ENCODE measurements around the gene PER2. TPM values are rescaled to one million over a fixed set of nuclear protein-coding genes. Genes with fewer than 3 reads are reported as not detected.

Gene PER2
- total and polyA plus RNA-seq, 3 experiments from 2014 or later, result 4.3 to 14.2 (median 12.9) TPM

DNA sequence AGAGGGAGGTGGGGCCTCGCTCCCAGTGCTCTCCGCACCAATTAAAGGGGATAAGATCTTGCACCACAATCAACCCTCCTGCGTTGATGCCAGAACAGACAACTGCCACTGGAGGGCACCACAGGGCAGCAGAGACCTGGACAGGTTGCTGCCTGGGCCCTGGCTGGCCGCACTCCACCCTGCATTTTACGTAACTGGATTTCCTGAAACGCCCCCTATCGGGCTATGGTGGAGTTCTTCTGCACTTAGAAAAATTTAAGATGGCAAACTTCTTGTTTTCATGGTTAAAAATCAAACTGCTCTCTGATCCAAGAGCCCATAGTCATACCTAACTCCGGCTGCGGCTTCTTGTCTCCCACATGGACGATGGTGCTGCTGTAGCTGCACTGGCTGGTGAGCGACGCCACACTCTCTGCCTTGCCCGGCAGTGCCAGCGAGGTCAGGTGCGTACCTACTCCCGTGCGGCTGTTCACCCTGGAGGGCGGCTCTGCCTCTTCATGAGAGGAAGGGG, 31.8 kb downstream of the PER2 start:
- peak; percentile 56 to 81 (median 60) for DNase-seq
- ChIA-PET POLR2A (no interaction called here), CTCF (no interaction called here)
- H3K27me3 ChIP-seq (ENCODE audit: insufficient read depth, low read length, poor library complexity, severe bottlenecking), result no peaks in the 10 kb centered on the region
- Mint-ChIP-seq H3K9me3 (no peaks in the 10 kb centered on the region), H3K27ac (peak overlapping the region in 1 of 8 donors; percentile 22), H3K27me3 (no peaks in the 10 kb centered on the region), H3K4me1 (no peaks in the 10 kb centered on the region), H3K4me3 (no peak overlapping the region), H3K36me3 (peaks cover 0 to 78% (median 11%) of the 10 kb centered on the region in 3 donors)
- no peak overlapping the region for H3K4me3 ChIP-seq (ENCODE audit: low read length)
- H3K36me3 ChIP-seq (ENCODE audit: insufficient read depth, low read length), result peaks cover 15% of the 10 kb centered on the region
- no peaks in the 10 kb centered on the region for H3K4me1 ChIP-seq (ENCODE audit: insufficient read depth, low read length)
- no peaks in the 10 kb centered on the region for H3K9me3 ChIP-seq (ENCODE audit: low read length)
- no peak overlapping the region for H3K27ac ChIP-seq (ENCODE audit: low read depth, low read length)

DNA sequence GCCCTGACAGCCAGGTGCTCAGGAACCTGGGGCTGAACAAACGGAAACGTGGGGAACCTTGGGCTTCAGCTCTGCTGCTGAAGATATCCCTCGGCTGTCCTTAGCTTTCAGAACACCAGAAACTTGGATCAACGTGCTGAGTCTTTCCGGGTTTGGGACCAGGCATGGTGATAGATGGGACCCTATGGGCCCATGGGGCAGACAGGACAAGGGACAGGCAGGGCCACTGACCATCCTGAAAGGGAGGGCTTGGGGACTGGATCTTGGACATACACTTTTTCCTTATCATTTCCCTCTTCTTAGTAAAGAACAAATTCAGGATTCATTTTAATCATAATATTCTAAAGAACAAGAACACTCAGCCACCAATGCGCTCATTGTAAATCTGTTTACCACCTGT, 32.3 kb downstream of the PER2 start:
- no peak overlapping the region for H3K27ac Mint-ChIP-seq
- Histone ChIP-seq H3K9me3 (ENCODE audit: low read length) (no peaks in the 10 kb centered on the region), H3K4me3 (ENCODE audit: low read length) (no peak overlapping the region), H3K36me3 (ENCODE audit: insufficient read depth, low read length) (peaks cover 15% of the 10 kb centered on the region), H3K27ac (ENCODE audit: low read depth, low read length) (no peak overlapping the region), H3K27me3 (ENCODE audit: insufficient read depth, low read length, poor library complexity, severe bottlenecking) (no peaks in the 10 kb centered on the region), H3K4me1 (ENCODE audit: insufficient read depth, low read length) (no peaks in the 10 kb centered on the region)
- POLR2A ChIA-PET, result no interaction called here
- H3K4me3 Mint-ChIP-seq, result no peak overlapping the region
- H3K27me3 Mint-ChIP-seq, result no peaks in the 10 kb centered on the region
- no peak for DNase-seq
- H3K36me3 Mint-ChIP-seq, result peaks cover 0 to 81% (median 11%) of the 10 kb centered on the region in 3 donors
- CTCF ChIA-PET, result interaction anchor here (1.3 kb wide), 2 partner anchors 9 to 28 kb away, joined by 3 to 4 read pairs; no protein-coding TSS in a partner anchor
- H3K4me1 Mint-ChIP-seq, result no peaks in the 10 kb centered on the region
- no peaks in the 10 kb centered on the region for H3K9me3 Mint-ChIP-seq

DNA sequence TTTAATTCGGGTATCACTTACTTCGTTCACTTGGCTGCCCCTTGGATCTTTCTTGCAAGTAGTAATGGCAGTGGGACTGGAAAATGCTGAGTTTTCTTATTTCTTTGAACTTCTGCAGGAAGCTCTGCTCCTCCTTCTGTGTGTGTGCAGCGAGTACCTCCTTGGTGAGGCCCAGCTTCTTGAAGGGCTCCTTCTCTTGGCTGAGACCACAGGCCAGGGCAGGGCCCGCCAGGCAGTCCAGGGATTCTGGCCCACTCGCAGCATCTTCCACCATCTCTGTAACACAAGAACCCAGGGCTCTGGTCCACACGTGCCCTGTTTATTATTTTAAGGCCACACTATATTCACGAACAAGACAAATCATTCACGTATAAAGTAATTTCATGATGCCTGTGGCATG, 32.8 kb downstream of the PER2 start:
- no peak overlapping the region for H3K27ac Mint-ChIP-seq
- no peak overlapping the region for H3K4me3 Mint-ChIP-seq
- H3K4me3 ChIP-seq (ENCODE audit: low read length), result no peak overlapping the region
- H3K36me3 ChIP-seq (ENCODE audit: insufficient read depth, low read length), result peaks cover 15% of the 10 kb centered on the region
- H3K9me3 ChIP-seq (ENCODE audit: low read length), result no peaks in the 10 kb centered on the region
- CTCF ChIA-PET, result interaction anchor here (0.7 to 1.3 kb wide), 3 partner anchors 9 to 96 kb away, joined by 3 to 4 read pairs (median 3); no protein-coding TSS in a partner anchor
- H3K9me3 Mint-ChIP-seq, result no peaks in the 10 kb centered on the region
- no peak overlapping the region for H3K27ac ChIP-seq (ENCODE audit: low read depth, low read length)
- H3K4me1 Mint-ChIP-seq, result no peaks in the 10 kb centered on the region
- H3K27me3 Mint-ChIP-seq, result no peaks in the 10 kb centered on the region
- no peaks in the 10 kb centered on the region for H3K27me3 ChIP-seq (ENCODE audit: insufficient read depth, low read length, poor library complexity, severe bottlenecking)
- peak in 1 of 5 donors; percentile 22 for DNase-seq
- H3K4me1 ChIP-seq (ENCODE audit: insufficient read depth, low read length), result no peaks in the 10 kb centered on the region
- peaks cover 0 to 83% (median 11%) of the 10 kb centered on the region in 3 donors for H3K36me3 Mint-ChIP-seq
- POLR2A ChIA-PET, result no interaction called here

DNA sequence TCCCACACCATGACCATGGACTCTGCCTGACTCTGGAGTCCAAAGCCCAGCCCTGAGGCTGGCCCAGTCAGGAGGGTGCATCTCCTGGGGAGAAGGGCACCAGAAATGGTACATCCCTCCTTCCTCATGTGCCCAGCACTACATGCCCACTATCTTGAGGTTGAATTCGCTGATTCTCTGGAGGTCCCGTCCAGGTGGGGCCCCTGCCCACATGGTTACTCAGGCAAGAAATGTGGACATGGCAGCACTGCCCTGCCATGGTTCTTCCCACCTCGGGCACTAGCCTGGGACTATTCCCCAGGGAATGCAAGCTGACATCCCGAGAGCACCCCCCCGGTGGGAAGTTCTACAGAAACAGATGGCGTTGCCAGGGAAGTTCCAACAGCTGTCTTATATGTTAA, 33.3 kb downstream of the PER2 start:
- CTCF ChIA-PET, result interaction anchor here (0.7 to 1.3 kb wide), 3 partner anchors 10 to 96 kb away, joined by 3 to 4 read pairs (median 3); no protein-coding TSS in a partner anchor
- Mint-ChIP-seq H3K27ac (peak overlapping the region in 1 of 8 donors; percentile 24), H3K9me3 (no peaks in the 10 kb centered on the region), H3K36me3 (peaks cover 0 to 82% (median 11%) of the 10 kb centered on the region in 3 donors), H3K27me3 (no peaks in the 10 kb centered on the region), H3K4me1 (no peaks in the 10 kb centered on the region), H3K4me3 (no peak overlapping the region)
- peak in 1 of 5 donors; percentile 44 for DNase-seq
- Histone ChIP-seq H3K27me3 (ENCODE audit: insufficient read depth, low read length, poor library complexity, severe bottlenecking) (no peaks in the 10 kb centered on the region), H3K4me1 (ENCODE audit: insufficient read depth, low read length) (no peaks in the 10 kb centered on the region), H3K9me3 (ENCODE audit: low read length) (no peaks in the 10 kb centered on the region), H3K36me3 (ENCODE audit: insufficient read depth, low read length) (peaks cover 15% of the 10 kb centered on the region), H3K27ac (ENCODE audit: low read depth, low read length) (no peak overlapping the region), H3K4me3 (ENCODE audit: low read length) (no peak overlapping the region)
- POLR2A ChIA-PET, result no interaction called here

DNA sequence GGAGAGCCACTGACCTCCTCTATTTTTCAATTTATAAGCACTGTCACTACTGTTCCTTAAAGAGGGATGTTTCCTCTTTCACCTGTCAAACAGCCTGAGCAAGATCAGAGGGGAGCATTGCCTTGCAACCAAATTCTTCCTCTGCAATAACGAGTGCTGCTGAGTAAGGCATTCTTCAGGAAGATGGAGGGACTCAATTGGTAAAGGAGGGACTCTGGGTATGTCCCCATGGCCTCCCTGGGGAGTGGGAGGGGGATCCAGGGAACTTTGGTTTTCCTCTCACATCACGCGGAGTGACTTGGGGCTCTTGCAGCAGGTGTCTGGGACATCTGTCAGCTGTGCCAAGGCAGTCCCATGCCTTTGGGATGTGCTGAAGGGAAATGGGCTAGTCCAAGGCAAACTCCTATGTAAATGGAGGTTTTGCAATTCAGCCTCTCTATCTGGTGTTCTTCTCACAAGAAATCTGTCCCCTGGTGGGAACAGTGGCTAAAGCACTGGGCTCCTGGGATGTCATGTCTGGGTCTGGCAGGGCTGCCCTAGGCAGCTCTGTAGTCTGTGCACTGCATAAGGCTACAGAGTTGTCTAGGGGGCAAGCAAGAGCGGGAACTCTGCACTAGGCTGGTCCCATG, 34.2 kb downstream of the PER2 start:
- Mint-ChIP-seq H3K9me3 (no peaks in the 10 kb centered on the region), H3K4me3 (no peak overlapping the region), H3K27ac (peak overlapping the region in 1 of 8 donors; percentile 38), H3K27me3 (no peaks in the 10 kb centered on the region), H3K36me3 (peaks cover 0 to 80% (median 11%) of the 10 kb centered on the region in 3 donors), H3K4me1 (no peaks in the 10 kb centered on the region)
- ChIA-PET CTCF (interaction anchor here (1.1 kb wide), 1 partner anchor 9 kb away, joined by 3 read pairs; no protein-coding TSS in a partner anchor), POLR2A (no interaction called here)
- Histone ChIP-seq H3K36me3 (ENCODE audit: insufficient read depth, low read length) (peaks cover 10% of the 10 kb centered on the region), H3K4me3 (ENCODE audit: low read length) (no peak overlapping the region), H3K9me3 (ENCODE audit: low read length) (no peaks in the 10 kb centered on the region), H3K27ac (ENCODE audit: low read depth, low read length) (no peak overlapping the region), H3K4me1 (ENCODE audit: insufficient read depth, low read length) (no peaks in the 10 kb centered on the region), H3K27me3 (ENCODE audit: insufficient read depth, low read length, poor library complexity, severe bottlenecking) (no peaks in the 10 kb centered on the region)
- DNase-seq, result peak in 1 of 5 donors; percentile 16

DNA sequence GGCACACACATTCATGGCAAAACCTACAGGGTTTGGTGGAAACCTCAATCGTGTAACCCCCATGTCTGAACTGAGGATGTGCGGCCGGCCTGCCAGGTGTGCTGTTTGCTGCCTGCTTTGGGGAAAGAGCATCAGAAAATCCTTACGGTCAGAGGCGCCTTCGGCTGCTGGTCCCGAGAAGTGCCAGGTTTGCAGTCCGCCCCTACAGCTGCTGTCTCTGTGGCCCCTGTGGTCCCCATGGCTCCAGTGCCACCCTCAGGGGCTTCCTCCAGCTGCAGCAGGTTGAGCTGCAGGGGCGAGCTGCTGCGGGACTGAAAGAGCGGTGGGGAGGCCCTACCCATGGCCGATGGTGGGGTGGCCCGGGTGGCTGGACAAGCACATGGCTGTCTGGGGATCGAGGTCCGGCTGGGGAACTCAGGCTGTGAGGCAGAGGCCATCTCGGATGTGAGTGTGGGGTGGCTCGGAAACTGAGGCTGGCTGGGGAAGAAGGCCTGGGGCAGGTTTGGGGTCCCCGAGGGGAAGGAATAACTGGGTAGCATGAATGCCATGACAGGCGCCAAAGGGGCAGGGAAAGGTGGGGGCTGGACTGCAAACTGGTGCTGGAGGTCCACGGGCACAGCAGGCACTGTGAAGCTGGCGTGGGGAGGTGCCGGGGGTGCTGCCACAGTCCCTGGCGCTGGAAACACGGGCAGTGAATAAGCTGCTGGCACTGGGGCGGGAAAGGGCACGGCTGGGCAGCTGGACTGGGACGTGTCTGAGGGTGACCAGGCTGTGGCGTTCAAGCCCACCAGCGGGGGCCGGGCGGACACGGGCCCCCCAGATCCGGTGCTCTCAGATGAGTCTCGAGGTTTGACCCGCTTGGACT, 35.4 kb downstream of the PER2 start:
- Histone ChIP-seq H3K36me3 (ENCODE audit: insufficient read depth, low read length) (peaks cover 9% of the 10 kb centered on the region), H3K9me3 (ENCODE audit: low read length) (no peaks in the 10 kb centered on the region), H3K4me3 (ENCODE audit: low read length) (no peak overlapping the region), H3K27me3 (ENCODE audit: insufficient read depth, low read length, poor library complexity, severe bottlenecking) (no peaks in the 10 kb centered on the region), H3K4me1 (ENCODE audit: insufficient read depth, low read length) (no peaks in the 10 kb centered on the region), H3K27ac (ENCODE audit: low read depth, low read length) (no peak overlapping the region)
- H3K4me1 Mint-ChIP-seq, result no peaks in the 10 kb centered on the region
- POLR2A ChIA-PET, result interaction anchor here (0.6 kb wide), 1 partner anchor 394 kb away, joined by 3 read pairs; no protein-coding TSS in a partner anchor
- no peaks in the 10 kb centered on the region for H3K27me3 Mint-ChIP-seq
- CTCF ChIA-PET, result no interaction called here
- peak in 1 of 5 donors; percentile 43 for DNase-seq
- no peaks in the 10 kb centered on the region for H3K9me3 Mint-ChIP-seq
- H3K4me3 Mint-ChIP-seq, result no peak overlapping the region
- peak overlapping the region in 1 of 8 donors; percentile 58 for H3K27ac Mint-ChIP-seq
- peaks cover 0 to 74% (median 9%) of the 10 kb centered on the region in 3 donors for H3K36me3 Mint-ChIP-seq

DNA sequence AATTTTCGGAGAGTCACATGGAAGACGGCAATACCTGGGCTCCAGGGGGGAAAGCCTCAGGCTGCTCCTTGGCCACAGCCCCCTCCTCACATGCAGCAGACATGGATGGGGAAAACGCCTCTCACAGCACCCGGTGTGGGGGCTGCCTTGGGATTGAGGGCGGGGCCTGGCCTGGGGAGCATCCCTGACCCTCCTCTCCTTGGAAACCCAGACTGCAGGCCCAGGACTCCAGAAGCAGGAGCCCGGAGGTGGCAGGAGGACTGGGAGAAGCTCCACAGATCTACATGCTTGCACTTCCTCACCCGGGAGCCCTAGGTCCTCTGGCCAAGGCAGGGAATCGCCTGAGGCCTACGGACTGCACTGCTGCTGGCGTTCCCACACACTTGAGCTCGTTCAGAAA, 36.4 kb downstream of the PER2 start:
- Histone ChIP-seq H3K9me3 (ENCODE audit: low read length) (no peaks in the 10 kb centered on the region), H3K27ac (ENCODE audit: low read depth, low read length) (no peak overlapping the region), H3K27me3 (ENCODE audit: insufficient read depth, low read length, poor library complexity, severe bottlenecking) (no peaks in the 10 kb centered on the region), H3K4me1 (ENCODE audit: insufficient read depth, low read length) (no peaks in the 10 kb centered on the region), H3K4me3 (ENCODE audit: low read length) (no peak overlapping the region), H3K36me3 (ENCODE audit: insufficient read depth, low read length) (peaks cover 8% of the 10 kb centered on the region)
- no peaks in the 10 kb centered on the region for H3K27me3 Mint-ChIP-seq
- peak in 1 of 5 donors; percentile 43 for DNase-seq
- ChIA-PET CTCF (no interaction called here), POLR2A (interaction anchor here (0.6 kb wide), 1 partner anchor 393 kb away, joined by 3 read pairs; no protein-coding TSS in a partner anchor)
- H3K36me3 Mint-ChIP-seq, result peaks cover 0 to 74% (median 9%) of the 10 kb centered on the region in 3 donors
- H3K4me3 Mint-ChIP-seq, result no peak overlapping the region
- H3K9me3 Mint-ChIP-seq, result no peaks in the 10 kb centered on the region
- H3K27ac Mint-ChIP-seq, result no peak overlapping the region
- no peaks in the 10 kb centered on the region for H3K4me1 Mint-ChIP-seq

DNA sequence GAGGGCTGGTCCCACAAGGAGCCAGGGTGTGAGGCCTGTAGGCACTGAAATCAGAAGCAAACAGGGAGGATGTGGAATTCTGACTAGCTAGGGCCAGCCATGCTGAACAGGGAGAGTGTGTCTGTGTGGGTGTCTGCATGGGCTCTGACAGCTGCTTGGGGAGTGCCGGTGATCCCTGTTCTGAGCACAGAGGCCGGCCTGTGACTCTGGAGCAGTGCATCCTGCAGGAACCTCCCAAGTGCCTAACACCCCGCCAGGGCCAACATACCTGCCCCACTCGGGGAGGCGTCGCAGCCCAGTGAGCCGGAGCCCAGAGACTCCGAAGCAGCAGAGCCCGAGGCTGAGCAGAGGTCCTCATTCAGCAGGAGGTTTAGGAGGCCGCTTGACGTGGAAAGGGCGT, 37.1 kb downstream of the PER2 start:
- Mint-ChIP-seq H3K27me3 (no peaks in the 10 kb centered on the region), H3K9me3 (no peaks in the 10 kb centered on the region), H3K27ac (no peak overlapping the region), H3K4me3 (no peak overlapping the region), H3K36me3 (peaks cover 0 to 70% (median 9%) of the 10 kb centered on the region in 3 donors), H3K4me1 (no peaks in the 10 kb centered on the region)
- POLR2A ChIA-PET, result no interaction called here
- Histone ChIP-seq H3K27me3 (ENCODE audit: insufficient read depth, low read length, poor library complexity, severe bottlenecking) (no peaks in the 10 kb centered on the region), H3K4me1 (ENCODE audit: insufficient read depth, low read length) (no peaks in the 10 kb centered on the region), H3K9me3 (ENCODE audit: low read length) (no peaks in the 10 kb centered on the region), H3K4me3 (ENCODE audit: low read length) (no peak overlapping the region), H3K36me3 (ENCODE audit: insufficient read depth, low read length) (peaks cover 6% of the 10 kb centered on the region), H3K27ac (ENCODE audit: low read depth, low read length) (no peak overlapping the region)
- CTCF ChIA-PET, result no interaction called here
- DNase-seq, result peak in 1 of 5 donors; percentile 15

All from CD8-positive, alpha-beta memory T cell (primary cell).